ENCODE measurements around the gene PRDX1.

Gene PRDX1

DNA sequence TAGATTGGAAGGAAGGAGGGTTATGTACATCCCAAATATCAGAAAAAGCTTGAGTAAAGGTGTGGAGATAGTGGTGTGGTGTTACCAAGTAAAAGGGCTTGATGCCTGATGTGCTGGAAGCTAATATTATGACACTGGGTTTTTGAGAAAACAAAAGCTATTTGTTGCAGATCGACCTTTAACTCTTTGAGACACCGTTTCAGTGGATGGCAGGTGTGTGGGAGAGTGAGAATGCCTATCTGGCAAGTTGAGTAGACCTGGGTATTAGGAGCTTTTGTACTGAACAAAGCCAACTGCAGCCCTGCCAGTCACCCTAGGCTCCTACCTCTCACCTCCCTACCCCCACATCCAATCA lies 20.2 kb downstream of the PRDX1 start:
- Histone ChIP-seq H3K4me2 (ENCODE audit: low read length) (peak overlapping the region; percentile 66), H3K36me3 (ENCODE audit: control insufficient read depth, low read length) (peaks cover 4% of the 10 kb centered on the region; the same call in 1 of the 2 replicates), H3K4me1 (ENCODE audit: control insufficient read depth, low read length) (peaks cover 20% of the 10 kb centered on the region), H3K9me2 (replicated peaks; ENCODE audit: control insufficient read depth, low read length) (no peaks in the 10 kb centered on the region), H3K27me3 (ENCODE audit: control insufficient read depth, low read length) (no peaks in the 10 kb centered on the region), H3K9me3 (ENCODE audit: control insufficient read depth, insufficient read depth, low read length) (no peaks in the 10 kb centered on the region), H3F3A (ENCODE audit: control insufficient read depth, insufficient read depth) (peaks cover 4% of the 10 kb centered on the region; the same call in 1 of the 2 replicates), H3K79me2 (ENCODE audit: control insufficient read depth, low read length) (peaks cover 17% of the 10 kb centered on the region), H3K27ac (ENCODE audit: low read depth, low read length) (no peak overlapping the region), H3K4me3 (ENCODE audit: low read length) (peak overlapping the region; percentile 86), H4K20me1 (ENCODE audit: control insufficient read depth, insufficient read depth, low read depth, low read length) (no peaks in the 10 kb centered on the region)
- TF ChIP-seq, protein P1, sequence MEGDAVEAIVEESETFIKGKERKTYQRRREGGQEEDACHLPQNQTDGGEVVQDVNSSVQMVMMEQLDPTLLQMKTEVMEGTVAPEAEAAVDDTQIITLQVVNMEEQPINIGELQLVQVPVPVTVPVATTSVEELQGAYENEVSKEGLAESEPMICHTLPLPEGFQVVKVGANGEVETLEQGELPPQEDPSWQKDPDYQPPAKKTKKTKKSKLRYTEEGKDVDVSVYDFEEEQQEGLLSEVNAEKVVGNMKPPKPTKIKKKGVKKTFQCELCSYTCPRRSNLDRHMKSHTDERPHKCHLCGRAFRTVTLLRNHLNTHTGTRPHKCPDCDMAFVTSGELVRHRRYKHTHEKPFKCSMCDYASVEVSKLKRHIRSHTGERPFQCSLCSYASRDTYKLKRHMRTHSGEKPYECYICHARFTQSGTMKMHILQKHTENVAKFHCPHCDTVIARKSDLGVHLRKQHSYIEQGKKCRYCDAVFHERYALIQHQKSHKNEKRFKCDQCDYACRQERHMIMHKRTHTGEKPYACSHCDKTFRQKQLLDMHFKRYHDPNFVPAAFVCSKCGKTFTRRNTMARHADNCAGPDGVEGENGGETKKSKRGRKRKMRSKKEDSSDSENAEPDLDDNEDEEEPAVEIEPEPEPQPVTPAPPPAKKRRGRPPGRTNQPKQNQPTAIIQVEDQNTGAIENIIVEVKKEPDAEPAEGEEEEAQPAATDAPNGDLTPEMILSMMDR (IDR thresholded peaks at IDR 0.05; ENCODE audit: low read depth, low read length, poor library complexity, severe bottlenecking) = no peak
- TF ChIP-seq EZH2phosphoT487 (IDR thresholded peaks at IDR 0.05; ENCODE audit: borderline replicate concordance, low read length) = no peak

DNA sequence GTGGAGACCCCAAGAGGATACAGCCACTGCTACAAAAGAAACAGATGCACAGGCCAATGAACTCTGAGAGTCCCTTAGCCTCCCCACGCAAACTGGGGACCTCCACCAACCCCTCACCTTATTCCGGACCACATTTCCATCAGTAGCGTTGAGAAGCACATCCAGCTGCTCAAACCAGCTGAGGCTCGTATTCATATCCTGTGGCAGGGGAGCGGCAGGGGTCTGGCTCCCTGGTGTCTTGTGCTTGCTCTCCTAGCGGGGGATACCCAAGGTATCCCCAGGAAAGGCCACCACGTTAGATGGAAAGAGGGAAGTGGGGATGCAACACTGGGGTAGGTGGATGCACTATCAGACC lies 22.3 kb downstream of the PRDX1 start:
- no peak for TF ChIP-seq EZH2phosphoT487 (IDR thresholded peaks at IDR 0.05; ENCODE audit: borderline replicate concordance, low read length)
- TF ChIP-seq, protein P1 (IDR thresholded peaks at IDR 0.05; ENCODE audit: low read depth, low read length, poor library complexity, severe bottlenecking) = no peak
- Histone ChIP-seq H3K9me2 (replicated peaks; ENCODE audit: control insufficient read depth, low read length) (no peaks in the 10 kb centered on the region), H3K27ac (ENCODE audit: low read depth, low read length) (no peak overlapping the region), H4K20me1 (ENCODE audit: control insufficient read depth, insufficient read depth, low read depth, low read length) (no peaks in the 10 kb centered on the region), H3K4me2 (ENCODE audit: low read length) (peak overlapping the region; percentile 95), H3K36me3 (ENCODE audit: control insufficient read depth, low read length) (peaks cover 4% of the 10 kb centered on the region; the same call in 1 of the 2 replicates), H3F3A (ENCODE audit: control insufficient read depth, insufficient read depth) (no peaks in the 10 kb centered on the region), H3K9me3 (ENCODE audit: control insufficient read depth, insufficient read depth, low read length) (no peaks in the 10 kb centered on the region), H3K27me3 (ENCODE audit: control insufficient read depth, low read length) (no peaks in the 10 kb centered on the region), H3K79me2 (ENCODE audit: control insufficient read depth, low read length) (peaks cover 17% of the 10 kb centered on the region), H3K4me3 (ENCODE audit: low read length) (peak overlapping the region; percentile 86), H3K4me1 (ENCODE audit: control insufficient read depth, low read length) (peaks cover 20% of the 10 kb centered on the region)

DNA sequence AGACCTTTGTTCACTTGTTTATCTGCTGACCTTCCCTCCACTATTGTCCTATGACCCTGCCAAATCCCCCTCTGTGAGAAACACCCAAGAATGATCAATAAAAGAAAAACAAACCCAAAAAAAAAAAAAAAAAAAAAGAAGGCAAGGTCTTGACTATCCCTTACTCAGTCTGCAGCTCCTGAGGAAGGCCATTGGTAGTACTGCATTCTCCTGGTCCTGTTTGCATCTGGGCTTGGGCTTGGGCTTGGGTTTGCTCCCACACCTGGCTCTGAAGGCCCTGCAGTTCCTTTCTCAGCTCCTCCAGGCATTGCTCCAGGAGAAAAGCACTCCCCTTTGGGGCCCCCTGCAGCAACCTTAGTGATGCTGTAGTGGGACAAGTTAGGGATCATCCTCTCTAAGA lies 23.4 kb downstream of the PRDX1 start:
- TF ChIP-seq, protein P1 (IDR thresholded peaks at IDR 0.05; ENCODE audit: low read depth, low read length, poor library complexity, severe bottlenecking) = no peak
- no peak for TF ChIP-seq EZH2phosphoT487 (IDR thresholded peaks at IDR 0.05; ENCODE audit: borderline replicate concordance, low read length)
- 0 out of 2 replicates have a peak, but pooled peaks cover 2% of the 10 kb centered on the region for H3F3A ChIP-seq (ENCODE audit: control insufficient read depth, insufficient read depth)
- H3K9me3 ChIP-seq (ENCODE audit: control insufficient read depth, insufficient read depth, low read length) = no peaks in the 10 kb centered on the region
- H3K9me2 ChIP-seq (replicated peaks; ENCODE audit: control insufficient read depth, low read length) = no peaks in the 10 kb centered on the region
- H3K27me3 ChIP-seq (ENCODE audit: control insufficient read depth, low read length) = no peaks in the 10 kb centered on the region
- no peaks in the 10 kb centered on the region for H3K36me3 ChIP-seq (ENCODE audit: control insufficient read depth, low read length)
- H3K4me1 ChIP-seq (ENCODE audit: control insufficient read depth, low read length) = peaks cover 22% of the 10 kb centered on the region
- H4K20me1 ChIP-seq (ENCODE audit: control insufficient read depth, insufficient read depth, low read depth, low read length) = no peaks in the 10 kb centered on the region
- no peak overlapping the region for H3K4me3 ChIP-seq (ENCODE audit: low read length)
- peaks cover 17% of the 10 kb centered on the region for H3K79me2 ChIP-seq (ENCODE audit: control insufficient read depth, low read length)
- no peak overlapping the region for H3K27ac ChIP-seq (ENCODE audit: low read depth, low read length)
- no peak overlapping the region; the same call in 1 of the 2 replicates for H3K4me2 ChIP-seq (ENCODE audit: low read length)
